ENCODE data around the gene RTL10. TPM values are rescaled to one million over a fixed set of nuclear protein-coding genes. Genes with fewer than 3 reads are reported as not detected.

The RTL10 gene
- total and polyA plus RNA-seq, 2 of the 8 experiments (the other 6 are each of a cell fraction or from before 2014, with no cell fraction given): 11.5 to 18.8 TPM

DNA sequence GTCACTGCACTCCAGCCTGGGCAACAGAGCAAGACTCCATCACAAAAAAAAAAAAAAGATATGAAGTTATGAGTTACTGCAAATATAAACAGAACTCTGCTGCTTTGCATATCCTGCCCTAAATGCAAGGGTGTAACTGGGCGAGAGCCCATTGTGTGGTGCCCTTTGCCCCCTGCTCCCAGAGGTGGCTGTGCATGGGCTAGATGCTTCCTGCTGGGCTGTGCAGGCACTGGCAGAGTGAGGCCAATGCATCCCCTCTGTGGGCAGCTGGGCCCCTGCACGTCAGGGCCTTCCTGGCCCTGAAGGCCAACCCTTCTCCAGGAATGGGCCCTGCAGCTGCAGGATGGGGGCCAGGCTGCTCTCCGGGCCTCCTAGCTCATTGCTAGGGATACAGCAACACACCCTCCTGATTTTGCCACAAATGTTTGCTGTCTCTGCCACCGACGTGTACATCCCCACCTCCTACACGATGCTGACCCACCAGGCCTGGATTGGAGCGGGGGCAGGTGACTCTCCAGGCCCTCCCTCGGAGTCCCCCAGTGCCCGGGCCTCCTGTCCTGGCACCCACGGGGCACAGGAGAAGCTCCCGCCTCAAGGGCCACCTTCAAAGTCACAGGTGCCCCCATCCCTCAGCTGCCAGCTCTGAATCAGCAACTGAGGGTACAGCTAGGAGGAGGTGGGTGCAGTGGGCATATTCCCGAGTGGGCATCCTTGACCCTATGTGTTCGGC lies 46.2 kb upstream of the RTL10 start:
- Histone ChIP-seq H2BK20ac (ENCODE audit: low read length) (peak overlapping the region; percentile 7; the same call in 1 of the 2 replicates), H4K5ac (ENCODE audit: insufficient read length, low read depth, low read length) (no peak overlapping the region), H3K56ac (replicated peaks; ENCODE audit: insufficient read length, low read depth, low read length) (no peak overlapping the region), H3K9me3 (ENCODE audit: insufficient read depth in 2 of 2, low read depth in 1 of 2, low read length in 1 of 2) (no peaks in the 10 kb centered on the region), H3K27ac (ENCODE audit: low read depth, low read length) (no peak overlapping the region), H4K20me1 (replicated peaks in 1 of 2; ENCODE audit: control insufficient read depth in 1 of 2, insufficient read depth in 2 of 2, low read length in 2 of 2) (no peaks in the 10 kb centered on the region), H2AFZ (ENCODE audit: low read length) (no peak overlapping the region), H3K79me1 (ENCODE audit: low read depth, low read length) (no peaks in the 10 kb centered on the region), H3K23ac (ENCODE audit: insufficient read length) (no peak overlapping the region), H3K27me3 (replicated peaks in 1 of 4; ENCODE audit: control insufficient read depth in 3 of 4, extremely low read depth in 1 of 4, insufficient read depth in 3 of 4, low read length in 3 of 4) (no peaks in the 10 kb centered on the region; a peak in 1 of 7 replicates), H3K9ac (replicated peaks in 1 of 4; ENCODE audit: extremely low read depth in 1 of 4, low read depth in 3 of 4, low read length in 3 of 4) (no peak overlapping the region), H3K4me1 (replicated peaks in 1 of 4; ENCODE audit: control insufficient read depth in 3 of 4, insufficient read depth in 4 of 4, low read length in 3 of 4) (peaks cover 5 to 12% (median 12%) of the 10 kb centered on the region in 4 experiments), H2BK120ac (replicated peaks; ENCODE audit: low read depth, low read length) (no peak overlapping the region), H2AK5ac (ENCODE audit: low read depth, low read length) (no peak overlapping the region), H3K18ac (ENCODE audit: extremely low read depth, low read length) (no peak overlapping the region), H2BK15ac (ENCODE audit: low read length) (0 out of 2 replicates have a peak overlapping the region, but pooled peaks have one; percentile 61), H4K8ac (ENCODE audit: extremely low read depth, insufficient read depth, low read length) (peak overlapping the region; percentile 31), H3K79me2 (ENCODE audit: control insufficient read depth in 1 of 2, insufficient read depth in 2 of 2, low read length in 2 of 2) (no peaks in the 10 kb centered on the region), H3K36me3 (ENCODE audit: control insufficient read depth in 2 of 4, insufficient read depth in 4 of 4, low read length in 3 of 4) (no peaks in the 10 kb centered on the region), H3K4me3 (ENCODE audit: extremely low read depth in 1 of 4, insufficient read depth in 2 of 4, low read depth in 3 of 4, low read length in 4 of 4) (no peak overlapping the region), H3K23me2 (ENCODE audit: low read depth, low read length) (no peaks in the 10 kb centered on the region), H3K4me2 (ENCODE audit: insufficient read depth in 1 of 2, low read depth in 2 of 2, low read length in 2 of 2) (no peak overlapping the region), H2BK12ac (ENCODE audit: low read depth, low read length) (no peak overlapping the region), H3K14ac (ENCODE audit: insufficient read length) (no peak overlapping the region), H2BK5ac (ENCODE audit: low read depth, low read length) (no peak overlapping the region), H4K91ac (replicated peaks; ENCODE audit: insufficient read length, low read length) (no peak overlapping the region), H3K4ac (replicated peaks; ENCODE audit: insufficient read length, low read depth, low read length) (no peak overlapping the region)
- CTCF ChIA-PET (ENCODE audit: partially characterized antibody): interaction anchor here (0.6 to 10.1 kb wide), 14 partner anchors 11 to 221 kb away, joined by 3 to 69 read pairs (median 4); no protein-coding TSS in a partner anchor
- POLR2A ChIA-PET (ENCODE audit: partially characterized antibody): interaction anchor here (1.7 to 2.0 kb wide), 2 partner anchors 20 to 46 kb away, joined by 3 to 9 read pairs; no protein-coding TSS in a partner anchor
- WGBS, 2 experiments (ENCODE audit: extremely low coverage in 1 of 2, insufficient coverage in 1 of 2, insufficient read length in 1 of 2, insufficient replicate concordance in 2 of 2, low coverage in 1 of 2, low lambda C conversion rate in 2 of 2, missing lambda C conversion rate in 1 of 2): 94% methylated on average over 13 of the region's 13 CpGs; no CpG with 5 or more reads in 1 of the 2 experiments
- no peak for TF ChIP-seq POLR2AphosphoS5 (IDR thresholded peaks at IDR 0.05; ENCODE audit: low read depth, low read length)
- no peak for TF ChIP-seq NANOG (IDR thresholded peaks at IDR 0.05; ENCODE audit: insufficient read depth, low read depth, low read length, poor library complexity, severe bottlenecking)
- no peak for TF ChIP-seq BCL11A (IDR thresholded peaks at IDR 0.05; ENCODE audit: low read depth in 2 of 2, low read length in 2 of 2)
- TF ChIP-seq, protein P1, sequence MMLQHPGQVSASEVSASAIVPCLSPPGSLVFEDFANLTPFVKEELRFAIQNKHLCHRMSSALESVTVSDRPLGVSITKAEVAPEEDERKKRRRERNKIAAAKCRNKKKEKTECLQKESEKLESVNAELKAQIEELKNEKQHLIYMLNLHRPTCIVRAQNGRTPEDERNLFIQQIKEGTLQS (IDR thresholded peaks at IDR 0.05; ENCODE audit: insufficient read depth, low read depth, low read length): no peak
- no peak for FAIRE-seq
- DNase-seq (ENCODE audit: low read depth in 1 of 2, low spot score in 2 of 2): no peak
